Left renal pelvis (tissue), 4 donors: ENCODE data around the gene RMI1. TPM values are rescaled to one million over a fixed set of nuclear protein-coding genes. Genes with fewer than 3 reads are reported as not detected.
"Not testable (repeated sequence)": the region's sequence is repeated elsewhere in the genome, so short reads cannot be mapped to it uniquely, and the experiment has no call there.

Experiments
- DNase-seq, 4 donors: peaks; one replicate each; pipeline ENCODE4 v3.0.0-alpha.2; 2013; ENCODE audit warnings: low read depth in 4 of 4, low spot score in 3 of 4
- polyA plus RNA-seq, 4 donors: library from polyadenylated mRNA; unstranded; fragments of 120-200 nt; gene quantifications; one replicate each; pipeline ENCODE4 v1.2.1, GENCODE V29; 2013; ENCODE audit not compliant: insufficient read length in 4 of 4

Gene RMI1
- polyA plus RNA-seq: 10 to 100 TPM; 14.2 to 26.8 (median 23.4) TPM

DNA sequence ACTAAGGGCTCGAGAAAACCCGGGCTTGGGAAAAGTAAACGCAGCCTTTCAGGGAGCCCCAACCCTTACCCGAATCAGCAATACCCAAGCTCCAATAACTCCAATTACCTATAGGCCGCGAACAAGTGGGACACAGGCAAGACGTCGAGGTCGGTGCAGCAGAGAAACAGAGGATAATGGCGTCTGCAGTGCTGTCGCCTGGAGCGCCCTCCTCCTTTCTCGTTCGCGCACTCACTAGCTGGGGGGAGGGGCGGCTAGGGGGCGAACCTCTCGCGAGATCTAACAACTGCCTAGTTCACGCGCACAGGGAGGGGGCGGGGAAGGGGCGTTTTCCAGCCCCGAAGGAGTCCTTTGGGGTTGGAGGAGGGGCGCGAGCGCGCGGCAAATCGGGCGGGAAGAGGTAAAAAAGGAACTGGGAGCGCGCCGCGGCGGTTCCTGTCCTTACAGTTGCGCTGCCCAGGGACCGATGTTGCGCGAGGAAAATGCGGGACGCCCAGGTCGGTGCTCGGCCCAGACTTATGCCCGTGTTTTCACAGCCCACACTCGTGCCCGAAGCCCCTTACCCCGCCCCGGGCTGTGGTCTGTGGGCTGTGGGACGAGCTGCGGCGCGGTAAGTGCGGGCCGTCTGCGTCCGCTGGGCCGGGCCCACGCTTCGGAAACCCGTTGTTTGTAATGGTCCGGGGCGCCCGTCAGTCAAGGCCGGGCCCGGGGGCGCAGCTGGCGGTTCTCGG, at the start of gene RMI1:
RMI1 (plus strand) TSS at position 411 of the 731 bp plus-strand sequence. CDS start 20,182 bp downstream, outside the sequence.
- peak; percentile 95 to 98 (median 97) for DNase-seq

DNA sequence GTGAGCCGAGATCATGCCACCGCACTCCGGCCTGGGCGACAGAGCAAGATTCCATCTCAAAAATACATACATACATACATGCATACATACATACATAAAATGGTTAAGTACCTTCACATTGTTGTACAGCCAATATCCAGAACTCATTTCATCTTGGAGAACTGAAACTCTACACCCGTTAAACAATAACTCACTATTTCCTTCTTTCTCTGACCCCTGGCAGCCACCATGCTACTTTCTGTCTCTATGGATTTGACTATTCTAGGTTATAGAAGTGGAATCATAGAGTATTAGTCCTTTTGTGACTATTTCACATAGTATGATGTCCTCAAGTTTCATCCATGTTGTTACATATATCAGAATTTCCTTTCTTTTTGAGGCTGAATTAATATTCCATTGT, 49.7 kb upstream of the RMI1 start:
- DNase-seq: no peak

DNA sequence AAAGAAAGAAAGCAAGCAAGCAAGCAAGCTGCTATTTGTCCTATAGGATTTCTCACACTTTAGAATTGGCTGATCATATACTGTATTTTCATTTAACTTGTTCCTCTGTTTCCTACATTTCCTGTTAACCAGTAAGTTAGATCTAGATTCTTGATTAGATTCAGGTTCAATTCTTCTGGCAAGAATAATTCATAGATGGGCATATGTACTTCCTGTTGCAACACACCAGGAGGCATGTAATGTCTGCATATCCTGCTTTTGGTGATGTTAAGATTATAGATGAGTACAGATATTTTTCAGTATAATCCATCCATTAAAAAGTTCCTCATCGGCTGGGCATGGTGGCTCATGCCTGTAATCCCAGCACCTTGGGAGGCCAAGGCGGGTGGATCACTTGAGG, 48.6 kb upstream of the RMI1 start:
- DNase-seq: no peak

DNA sequence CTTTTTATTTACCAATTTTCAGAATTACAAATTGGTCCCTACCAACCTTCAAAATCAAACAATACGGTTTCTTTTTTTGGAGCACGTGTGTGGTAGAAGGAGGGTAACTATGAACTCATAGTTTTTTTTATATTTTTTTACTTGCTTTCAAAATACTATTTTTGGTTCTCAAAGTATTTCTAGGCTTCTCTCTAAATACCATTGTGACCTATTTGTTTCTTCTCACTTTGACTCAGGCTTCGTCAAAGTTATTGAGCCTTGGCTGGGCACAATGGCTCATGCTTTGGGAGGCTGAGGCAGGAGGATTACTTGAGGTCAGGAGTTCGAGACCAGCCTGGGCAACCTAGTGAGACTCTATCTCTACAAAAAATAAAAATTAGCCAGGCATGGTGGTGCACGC, 47.8 kb upstream of the RMI1 start:
- DNase-seq: no peak

DNA sequence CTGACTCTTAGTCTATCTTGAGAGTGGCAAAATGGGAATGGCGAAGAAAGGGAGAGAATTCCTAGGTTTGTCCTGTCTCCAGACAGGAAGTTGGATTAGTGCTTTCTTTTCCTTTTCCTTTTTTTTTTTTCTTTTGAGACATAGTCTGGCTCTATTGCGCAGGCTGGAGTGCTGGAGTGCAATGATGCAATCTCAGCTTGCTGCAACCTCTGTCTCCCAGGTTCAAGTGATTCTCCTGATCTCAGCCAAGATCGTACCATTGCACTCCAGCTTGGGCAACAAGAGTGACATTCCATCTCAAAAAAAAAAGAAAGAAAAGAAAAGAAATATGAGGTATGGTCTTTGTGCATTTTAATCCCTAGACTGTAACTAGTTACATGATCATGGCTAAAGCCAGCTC, 46.8 kb upstream of the RMI1 start:
- DNase-seq: no peak

DNA sequence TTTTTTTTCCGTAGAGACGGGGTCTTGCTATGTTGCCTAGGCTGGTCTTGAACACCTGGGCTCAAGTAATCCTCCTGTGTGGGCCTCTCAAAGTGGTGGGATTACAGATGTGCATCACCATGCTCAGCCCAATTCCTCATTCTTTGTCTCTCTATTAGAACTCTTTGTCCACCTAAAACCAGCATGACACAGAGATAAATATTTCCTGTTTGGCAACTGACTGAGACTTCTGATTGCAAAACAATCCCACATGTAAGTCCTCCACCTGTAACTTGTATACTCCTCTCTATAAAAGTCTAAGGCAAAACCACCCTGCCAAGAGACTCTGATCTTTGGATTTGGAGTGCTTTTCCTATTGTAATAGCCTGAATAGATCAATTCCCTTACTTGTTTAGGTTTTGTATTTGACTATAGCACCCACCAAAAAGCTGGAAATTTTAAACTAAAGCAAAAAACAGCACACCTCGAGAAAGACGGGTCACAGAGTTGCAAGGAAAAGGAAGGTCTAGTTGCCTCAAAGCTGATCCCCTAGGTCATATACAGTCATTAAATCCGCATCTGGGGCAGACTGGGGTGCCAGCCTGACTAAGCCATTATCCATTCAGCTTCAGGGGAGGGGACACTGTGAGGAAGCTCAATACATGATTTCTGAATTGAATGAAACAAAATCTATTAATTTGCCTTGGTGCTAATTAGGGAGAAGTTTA, 45.9 kb upstream of the RMI1 start:
- DNase-seq: no peak

DNA sequence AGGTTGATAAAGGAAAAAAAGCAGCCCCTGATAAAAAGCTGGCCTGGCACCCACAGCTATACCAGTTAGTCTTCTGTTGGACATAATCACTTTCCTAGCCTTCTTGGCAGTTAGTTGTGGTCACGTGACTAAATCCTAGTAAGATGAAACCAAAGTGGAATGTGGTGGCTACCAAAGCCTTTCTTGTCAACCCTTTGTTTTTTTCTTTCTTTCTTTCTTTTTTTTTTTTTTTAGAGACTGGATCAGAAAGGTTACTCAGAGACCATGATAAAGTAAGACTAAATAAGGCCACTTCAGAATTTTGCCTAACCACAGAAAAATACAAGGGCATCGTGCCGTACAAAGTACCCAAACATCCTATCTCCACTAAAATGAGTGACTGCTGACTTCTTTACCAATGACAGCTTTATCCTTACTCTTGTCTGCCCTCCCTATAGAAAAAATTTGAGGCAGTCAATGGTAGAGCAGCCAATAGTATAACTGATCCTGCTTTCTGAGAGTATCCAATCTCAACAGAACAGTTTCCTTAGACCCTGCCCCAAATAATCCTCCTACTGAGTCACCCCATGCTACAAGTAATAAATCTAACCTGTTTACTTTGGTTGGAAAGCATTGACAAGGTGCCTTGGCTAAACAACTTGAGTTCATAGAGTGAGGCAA, 45.2 kb upstream of the RMI1 start:
- no peak for DNase-seq

DNA sequence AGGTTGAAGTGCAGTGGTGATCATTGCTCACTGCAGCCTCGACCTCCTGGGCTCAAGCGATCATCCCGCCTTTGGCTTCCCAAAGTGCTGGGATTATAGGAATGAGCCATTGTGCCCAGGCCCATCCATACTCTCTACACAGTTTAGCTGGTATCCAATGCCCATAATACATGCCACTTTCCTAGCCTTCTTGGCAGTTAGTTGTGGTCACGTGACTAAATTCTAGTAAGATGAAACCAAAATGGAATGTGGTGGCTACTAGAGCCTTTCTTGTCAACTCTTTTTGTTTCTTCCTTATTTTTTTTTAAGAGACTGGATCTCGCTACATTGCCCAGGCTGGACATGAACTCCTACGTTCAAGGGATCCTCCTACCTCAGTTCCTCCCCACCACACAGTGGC, 44.1 kb upstream of the RMI1 start:
- no peak for DNase-seq

DNA sequence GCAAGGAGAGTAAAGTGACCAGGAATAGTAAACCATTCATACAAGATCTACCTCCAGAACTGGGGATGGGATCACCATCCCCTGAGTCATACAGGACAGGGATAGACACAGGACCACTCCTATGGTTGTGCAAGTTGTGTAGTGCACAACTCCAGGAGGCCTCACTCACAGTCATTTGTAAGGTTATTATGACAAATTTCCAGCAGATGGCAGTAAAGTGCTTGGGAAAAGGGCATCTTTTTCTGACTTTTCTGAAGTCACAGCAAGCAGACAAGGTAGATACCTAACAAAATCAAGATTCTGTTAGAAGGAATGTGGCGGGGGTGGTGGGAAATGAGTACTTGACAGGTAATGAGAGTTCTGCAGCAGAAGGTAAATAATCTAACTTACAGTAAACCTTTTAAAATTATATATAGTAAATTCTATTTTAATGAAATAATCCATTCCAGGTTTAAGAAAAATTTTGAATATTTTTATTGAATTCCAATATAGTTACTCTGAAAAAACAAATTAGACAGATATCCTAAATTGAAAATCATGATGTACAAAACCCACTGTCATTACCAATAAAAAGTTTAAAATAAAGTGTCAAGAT, 42.6 kb upstream of the RMI1 start:
- peak in 2 of 4 donors; percentile 37 to 46 for DNase-seq

DNA sequence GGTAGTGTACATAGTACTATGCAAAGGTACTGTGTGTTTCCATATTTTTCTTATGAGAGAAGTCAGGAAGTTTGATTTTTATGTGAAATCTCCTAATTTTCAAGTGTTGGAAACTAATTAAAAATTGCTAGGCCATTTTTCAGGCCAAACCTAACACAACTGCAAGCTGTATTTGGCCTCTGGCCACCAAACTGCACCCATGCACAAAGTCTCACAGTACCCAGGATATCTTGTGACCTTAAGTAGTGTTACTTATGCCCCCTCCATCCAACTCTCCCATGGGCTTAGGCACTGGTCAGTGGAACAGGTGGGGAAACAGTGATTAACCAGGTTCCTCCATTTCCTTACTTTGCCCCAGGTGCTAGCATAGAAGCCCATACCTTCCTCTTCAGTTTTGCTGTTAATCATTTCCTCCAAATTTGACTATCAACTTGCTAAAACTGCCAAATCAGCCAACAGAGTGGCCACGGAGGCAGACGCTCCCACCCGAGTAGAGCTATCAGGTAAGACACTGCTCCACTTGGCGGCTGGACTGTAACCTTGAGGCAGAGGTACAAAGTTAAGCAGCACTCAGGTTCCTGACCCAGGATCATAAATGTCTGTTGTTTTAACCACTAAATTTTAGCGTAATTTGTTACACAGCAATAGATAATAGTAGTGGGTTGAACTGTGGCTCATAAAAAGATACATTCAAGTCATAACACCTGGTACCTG, 39.9 kb upstream of the RMI1 start:
- no peak for DNase-seq

DNA sequence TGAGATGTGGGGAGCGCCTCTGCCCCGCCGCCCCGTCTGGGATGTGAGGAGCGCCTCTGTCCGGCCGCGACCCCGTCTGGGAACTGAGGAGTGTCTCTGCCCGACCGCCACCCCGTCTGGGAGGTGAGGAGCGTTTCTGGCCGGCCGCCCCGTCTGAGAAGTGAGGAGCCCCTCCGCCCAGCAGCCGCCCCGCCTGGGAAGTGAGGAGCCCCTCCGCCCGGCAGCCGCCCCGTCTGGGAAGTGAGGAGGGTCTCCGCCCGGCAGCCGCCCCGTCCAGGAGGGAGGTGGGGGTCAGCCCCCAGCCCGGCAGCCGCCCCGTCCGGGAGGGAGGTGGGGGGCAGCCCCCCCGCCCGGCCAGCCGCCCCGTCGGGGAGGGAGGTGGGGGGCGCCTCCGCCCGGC, 32.5 kb upstream of the RMI1 start:
- DNase-seq: not testable (repeated sequence)

DNA sequence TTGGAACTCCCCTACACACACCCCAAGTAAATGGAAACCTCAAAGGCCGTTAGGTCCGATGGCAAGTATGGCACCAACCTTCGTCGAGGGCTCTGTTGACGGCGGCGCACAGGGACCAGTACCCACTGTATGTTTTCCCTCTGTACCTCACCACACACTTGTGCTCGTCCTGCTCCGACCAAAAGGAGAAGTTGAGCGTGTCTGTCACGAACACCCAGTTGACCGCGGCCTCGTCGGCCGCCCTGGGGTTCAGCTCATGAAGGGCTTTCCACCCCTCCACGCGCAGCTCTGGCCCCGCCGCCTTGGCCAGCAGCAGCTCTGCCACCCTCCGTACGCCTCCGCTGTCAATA, 24.5 kb upstream of the RMI1 start:
- no peak for DNase-seq

DNA sequence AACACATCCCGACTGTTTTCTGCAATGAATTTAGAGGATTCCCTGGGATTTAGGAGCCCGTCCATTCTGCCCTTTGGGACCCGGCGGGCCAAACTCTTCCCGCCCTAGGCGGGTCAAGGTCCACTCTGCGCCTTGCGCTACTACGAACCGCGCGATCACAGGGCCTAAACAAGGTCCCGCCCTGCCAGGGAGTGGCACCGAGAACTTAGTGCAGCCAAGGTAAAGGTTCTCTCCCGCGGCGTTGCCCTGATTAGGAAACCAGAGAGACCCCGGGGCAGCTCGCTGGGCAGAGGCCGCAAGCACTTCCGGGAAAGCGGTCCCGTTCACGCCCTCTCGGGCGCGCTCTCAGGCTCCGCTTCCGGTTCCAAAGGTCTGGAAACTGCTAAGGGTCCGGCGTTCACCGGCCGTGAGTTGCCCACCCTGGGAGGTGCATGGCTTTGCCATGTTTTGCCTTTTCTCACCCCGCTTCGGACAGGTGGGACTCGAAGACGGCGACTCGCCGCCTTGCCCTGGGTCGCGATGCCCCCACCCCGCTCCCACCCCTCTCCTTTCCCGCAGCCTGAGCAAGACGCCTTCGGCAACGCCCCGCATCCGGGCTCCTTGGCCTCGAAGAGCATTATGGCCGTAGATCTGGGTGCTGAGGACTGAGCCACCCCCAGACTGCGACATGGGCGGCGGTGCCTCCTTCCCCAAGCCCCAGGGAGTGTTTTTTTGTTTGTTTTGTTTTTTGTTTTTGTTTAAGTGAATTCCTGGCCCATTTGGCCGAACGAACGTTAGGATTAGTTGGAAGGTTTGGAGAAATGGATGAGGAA, 24.0 kb upstream of the RMI1 start:
- peak in 3 of 4 donors; percentile 54 to 63 (median 62) for DNase-seq

DNA sequence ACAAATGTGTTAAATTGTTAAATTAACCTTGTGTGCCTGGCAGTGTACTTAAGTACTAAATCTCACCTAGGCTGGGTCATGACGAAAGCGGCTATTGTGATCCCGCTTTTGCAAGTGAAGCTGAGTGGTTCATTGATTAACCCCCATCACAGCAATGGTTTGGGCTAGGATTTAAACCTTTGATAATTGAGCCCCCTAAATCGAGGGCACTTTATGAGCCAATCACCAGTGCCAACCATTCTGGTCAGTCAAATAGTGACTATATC, 23.4 kb upstream of the RMI1 start:
- DNase-seq: no peak

DNA sequence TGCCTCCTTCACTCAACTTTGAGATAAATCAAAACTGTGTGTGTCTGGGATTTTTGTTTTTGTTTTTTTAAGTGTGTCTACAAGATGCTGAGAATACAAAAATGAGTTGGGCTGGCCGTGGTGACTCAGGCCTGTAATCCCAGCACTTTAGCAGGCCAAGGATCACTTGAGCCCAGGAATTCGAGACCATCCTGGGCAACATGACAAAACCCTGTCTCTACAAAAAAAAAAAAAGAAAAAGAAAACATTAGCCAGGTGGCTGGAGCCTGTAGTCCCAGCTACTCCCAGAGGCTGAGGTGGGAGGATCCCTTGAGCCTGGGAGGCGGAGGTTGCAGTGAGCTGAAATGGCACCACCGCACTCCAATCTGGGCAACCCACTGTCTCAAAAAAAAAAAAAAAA, 21.5 kb upstream of the RMI1 start:
- DNase-seq: peak in 1 of 4 donors; percentile 37

DNA sequence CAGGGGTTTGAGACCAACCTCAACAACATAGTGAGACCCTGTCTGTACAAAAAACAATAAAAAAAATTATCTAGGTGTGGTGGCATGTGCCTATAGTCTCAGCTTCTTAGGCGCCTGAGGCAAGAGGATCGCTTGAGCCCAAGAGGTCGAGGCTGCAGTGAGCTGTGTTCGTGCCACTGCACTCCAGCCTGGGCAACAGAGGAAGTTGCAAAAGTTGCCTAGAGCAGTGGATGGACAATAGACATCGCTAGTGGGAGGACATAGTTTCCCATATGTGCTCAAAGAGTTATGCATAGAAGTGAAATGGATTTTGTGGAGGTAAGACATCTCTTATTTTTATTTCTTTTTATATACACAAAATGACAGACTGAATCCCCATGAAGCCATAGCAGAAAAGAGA, 19.6 kb upstream of the RMI1 start:
- no peak for DNase-seq

DNA sequence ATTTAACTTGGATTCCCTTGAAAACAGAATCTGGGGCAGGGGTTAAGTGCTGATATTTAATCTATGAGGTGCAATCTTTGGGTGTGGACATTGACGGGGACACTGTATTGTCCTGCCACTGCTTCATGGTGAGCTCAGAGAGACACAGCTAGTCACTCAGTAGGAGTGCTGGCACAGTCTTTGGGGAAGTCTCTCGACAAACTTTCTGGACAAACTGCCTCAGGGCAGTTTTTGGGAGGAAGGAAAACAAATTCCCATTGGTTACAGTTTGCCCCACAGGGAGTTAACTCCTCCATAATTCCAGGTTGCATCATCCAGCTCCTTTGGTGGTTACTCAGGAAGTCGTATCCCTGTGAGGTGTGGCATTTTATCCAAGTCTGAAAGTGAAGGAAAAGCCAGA, 18.4 kb upstream of the RMI1 start:
- DNase-seq: no peak

DNA sequence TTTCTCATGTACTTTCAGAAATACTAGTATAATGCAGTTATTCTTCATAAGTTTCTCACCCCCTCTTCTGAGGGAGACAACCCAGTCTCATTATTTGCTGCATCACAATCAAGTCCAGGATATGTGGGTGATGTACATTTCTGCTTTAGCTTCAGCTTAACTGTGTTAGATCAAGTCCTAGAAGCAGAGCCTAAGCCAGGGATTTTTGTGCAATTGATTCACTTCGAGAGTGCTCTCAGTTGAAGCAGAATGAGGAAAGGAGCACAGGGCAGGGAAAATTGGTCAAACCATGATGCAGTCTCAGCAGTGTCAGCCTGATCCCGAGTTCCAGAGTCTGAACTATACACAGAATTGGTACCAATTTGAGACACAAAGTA, 15.6 kb upstream of the RMI1 start:
- no peak for DNase-seq

DNA sequence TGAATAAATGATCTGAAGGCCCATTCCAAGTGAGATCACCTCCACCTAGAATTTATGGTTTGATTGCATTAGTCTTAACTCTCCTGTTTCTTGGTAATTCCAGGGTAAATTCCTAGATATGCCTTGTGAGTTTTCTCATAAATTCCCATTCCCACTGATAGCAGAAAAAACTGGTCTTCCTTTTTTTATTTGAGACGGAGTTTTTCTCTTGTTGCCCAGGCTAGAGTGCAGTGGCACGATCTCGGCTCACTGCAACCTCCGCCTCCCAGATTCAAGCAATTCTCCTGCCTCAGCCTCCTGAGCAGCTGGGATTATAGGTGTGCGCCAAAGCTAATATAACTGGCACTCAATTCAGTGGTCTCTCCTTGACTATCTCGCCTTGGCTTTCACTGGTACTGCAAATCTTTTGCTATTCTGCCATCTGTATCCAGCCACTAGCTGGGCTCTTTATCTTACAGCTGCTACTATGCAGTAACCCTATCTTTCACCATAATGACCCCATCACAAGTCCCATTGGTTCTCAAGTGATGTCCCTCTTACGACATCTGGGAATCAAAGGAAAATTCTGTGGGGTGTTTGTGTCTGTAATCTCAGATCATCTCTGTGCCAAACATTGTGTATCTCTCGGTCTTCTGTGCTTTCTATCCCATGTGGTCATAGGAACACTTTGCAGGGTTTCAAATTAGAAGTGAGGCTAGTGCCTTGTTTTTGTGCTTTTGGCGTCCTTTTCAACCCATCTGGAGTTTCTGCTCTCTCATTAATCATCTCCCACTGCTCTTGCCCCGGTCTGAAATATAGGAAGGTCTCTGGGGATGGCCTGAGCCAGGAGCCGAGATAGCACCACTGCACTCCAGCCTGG, 15.0 kb upstream of the RMI1 start:
- DNase-seq: no peak
